Neural progenitor cell (in vitro differentiated cells): ENCODE measurements around the gene HSPA1B. TPM values are rescaled to one million over a fixed set of nuclear protein-coding genes. Genes with fewer than 3 reads are reported as not detected.
"Not testable (repeated sequence)": the region's sequence is repeated elsewhere in the genome, so short reads cannot be mapped to it uniquely, and the experiment has no call there.

Experiments
- DNase-seq: peaks from one replicate; pipeline ENCODE4 v3.0.0-alpha.2; 2016; ENCODE audit warnings: low spot score
- H2AFZ ChIP-seq: fragments of 200-600 bp; sonication (generic); replicated peaks from 2 replicates; pipeline ENCODE4 v1.6.1; 2016; ENCODE audit warnings: antibody characterized with exemption
- H3F3A ChIP-seq: fragments of 200-600 bp; sonication (generic); 2 replicates; pipeline ENCODE4 v1.6.1; 2016; ENCODE audit warnings: antibody characterized with exemption, low read depth
- H3K27ac ChIP-seq: fragments of 200-600 bp; sonication (generic); 2 replicates; pipeline ENCODE4 v1.5.1; 2016; ENCODE audit warnings: mild to moderate bottlenecking
- H3K27me3 ChIP-seq: fragments of 200-600 bp; sonication (generic); 2 replicates; pipeline ENCODE4 v1.6.1; 2016; ENCODE audit warnings: mild to moderate bottlenecking, moderate library complexity
- H3K36me3 ChIP-seq: fragments of 200-600 bp; sonication (generic); 2 replicates; pipeline ENCODE4 v1.5.1; 2016
- H3K4me1 ChIP-seq: fragments of 200-600 bp; sonication (generic); 2 replicates; pipeline ENCODE4 v1.6.1; 2016; ENCODE audit warnings: mixed run types
- H3K4me2 ChIP-seq: fragments of 200-600 bp; sonication (generic); 2 replicates; pipeline ENCODE4 v1.6.1; 2016
- H3K4me3 ChIP-seq: fragments of 200-600 bp; sonication (generic); 2 replicates; pipeline ENCODE4 v1.5.1; 2016
- H3K79me2 ChIP-seq: fragments of 200-600 bp; sonication (generic); 2 replicates; pipeline ENCODE4 v1.6.1; 2016; ENCODE audit warnings: low read depth
- H3K9ac ChIP-seq: fragments of 200-600 bp; sonication (generic); 2 replicates; pipeline ENCODE4 v1.6.1; 2016
- H3K9me3 ChIP-seq: fragments of 200-600 bp; sonication (generic); 2 replicates; pipeline ENCODE4 v1.5.1; 2016; ENCODE audit warnings: low read depth
- H4K20me1 ChIP-seq: fragments of 200-600 bp; sonication (generic); 2 replicates; pipeline ENCODE4 v1.6.1; 2016; ENCODE audit warnings: low read depth
- H3K27ac Mint-ChIP-seq: 3 replicates; pipeline ENCODE4 v1.8.0; 2021; ENCODE audit warnings: mixed read lengths
- H3K27me3 Mint-ChIP-seq: 2 replicates; pipeline ENCODE4 v1.8.0; 2022; ENCODE audit warnings: low read depth, mild to moderate bottlenecking, inconsistent platforms, moderate library complexity, mixed read lengths; ENCODE audit not compliant: insufficient read depth
- H3K36me3 Mint-ChIP-seq: 3 replicates; pipeline ENCODE4 v1.8.0; 2021; ENCODE audit warnings: mixed read lengths
- H3K4me1 Mint-ChIP-seq: 3 replicates; pipeline ENCODE4 v1.8.0; 2021; ENCODE audit warnings: mixed read lengths
- H3K4me3 Mint-ChIP-seq: 3 replicates; pipeline ENCODE4 v1.8.0; 2021; ENCODE audit warnings: mild to moderate bottlenecking, moderate library complexity, mixed read lengths
- H3K9me3 Mint-ChIP-seq: 3 replicates; pipeline ENCODE4 v1.8.0; 2020; ENCODE audit warnings: mixed read lengths
- CTCF ChIP-seq: fragments of 200-600 bp; sonication (generic); IDR thresholded peaks from 2 replicates; pipeline ENCODE4 v1.5.1; 2017; ENCODE audit warnings: antibody characterized with exemption, mild to moderate bottlenecking
- EZH2 ChIP-seq: fragments of 200-600 bp; sonication (generic); IDR thresholded peaks from 2 replicates; pipeline ENCODE4 v1.6.1; 2017; ENCODE audit warnings: antibody characterized with exemption, mild to moderate bottlenecking, moderate library complexity
- EZH2phosphoT487 ChIP-seq: fragments of 200-600 bp; sonication (generic); IDR thresholded peaks from 2 replicates; pipeline ENCODE4 v1.6.1; 2017; ENCODE audit warnings: antibody characterized with exemption
- total RNA-seq: library from RNA; depleted of rRNA; stranded (reverse); fragments of >200 nt; gene quantifications from 2 replicates; pipeline ENCODE4 v1.2.3, GENCODE V29; 2015; ENCODE audit warnings: low replicate concordance

Gene HSPA1B
- total RNA-seq, 1 donor from 2014 or later: 35.3 TPM

DNA sequence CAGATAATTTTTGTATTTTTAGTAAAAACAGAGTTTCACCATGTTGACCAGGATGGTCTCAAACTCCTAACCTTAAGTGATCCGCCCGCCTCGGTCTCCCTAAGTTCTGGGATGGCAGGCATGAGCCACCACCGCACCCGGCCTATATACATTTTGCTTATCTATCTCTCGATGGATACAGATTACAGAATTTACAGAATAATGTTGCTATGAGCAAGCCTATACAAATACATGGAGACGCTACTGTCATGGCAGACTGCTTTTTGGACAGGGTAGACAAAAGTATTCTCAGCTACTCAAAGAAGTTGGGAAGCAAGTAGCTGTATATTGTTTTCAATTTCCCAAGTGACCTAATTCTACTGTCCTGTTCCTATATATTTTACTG, 14.1 kb upstream of the HSPA1B start:
- no peaks in the 10 kb centered on the region for H4K20me1 ChIP-seq
- Mint-ChIP-seq H3K27me3 (peaks cover 8% of the 10 kb centered on the region), H3K9me3 (peaks cover 13% of the 10 kb centered on the region), H3K27ac (no peak overlapping the region), H3K4me1 (peaks cover 13% of the 10 kb centered on the region), H3K36me3 (peaks cover 4% of the 10 kb centered on the region), H3K4me3 (no peak overlapping the region)
- H3K4me3 ChIP-seq: no peak overlapping the region
- H3K9me3 ChIP-seq: no peaks in the 10 kb centered on the region
- no peak overlapping the region for H2AFZ ChIP-seq
- TF ChIP-seq CTCF (no peak), EZH2phosphoT487 (no peak), EZH2 (no peak)
- no peak overlapping the region for H3K27ac ChIP-seq
- H3K36me3 ChIP-seq: no peaks in the 10 kb centered on the region
- H3K4me1 ChIP-seq: peaks cover 13% of the 10 kb centered on the region
- H3K9ac ChIP-seq: no peak overlapping the region
- H3K27me3 ChIP-seq: no peaks in the 10 kb centered on the region
- no peak overlapping the region for H3K4me2 ChIP-seq
- DNase-seq: no peak
- H3F3A ChIP-seq: peaks cover 32% of the 10 kb centered on the region
- H3K79me2 ChIP-seq: peaks cover 11% of the 10 kb centered on the region

DNA sequence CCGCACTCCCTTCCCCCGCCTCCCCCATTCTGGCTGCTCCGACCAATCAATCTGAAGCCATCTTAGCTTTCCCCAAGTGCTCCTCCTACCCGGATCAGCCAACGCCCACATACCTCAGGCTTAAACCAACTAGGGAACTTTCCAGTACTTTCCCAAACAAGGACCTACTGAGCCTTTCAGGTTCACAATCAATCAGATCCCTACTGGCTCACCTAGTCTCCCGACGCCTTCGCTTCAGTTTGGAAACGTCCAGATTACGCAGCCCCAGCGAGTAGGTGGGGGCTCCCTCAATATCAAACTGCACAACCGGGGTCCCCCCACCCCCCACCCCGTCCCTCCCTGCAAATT, 12.9 kb upstream of the HSPA1B start:
- peak; percentile 96 for DNase-seq
- TF ChIP-seq EZH2: no peak
- TF ChIP-seq CTCF: no peak
- no peak for TF ChIP-seq EZH2phosphoT487
- Mint-ChIP-seq H3K27me3 (peaks cover 5% of the 10 kb centered on the region), H3K4me3 (peak overlapping the region; percentile 79), H3K27ac (peak overlapping the region; percentile 60), H3K9me3 (peaks cover 15% of the 10 kb centered on the region), H3K36me3 (peaks cover 4% of the 10 kb centered on the region), H3K4me1 (peaks cover 13% of the 10 kb centered on the region)
- Histone ChIP-seq H4K20me1 (no peaks in the 10 kb centered on the region), H3K9me3 (no peaks in the 10 kb centered on the region), H3F3A (peaks cover 40% of the 10 kb centered on the region), H3K36me3 (no peaks in the 10 kb centered on the region), H3K27ac (peak overlapping the region; percentile 85), H2AFZ (no peak overlapping the region), H3K4me3 (peak overlapping the region; percentile 41), H3K4me2 (peak overlapping the region; percentile 70), H3K9ac (no peak overlapping the region), H3K27me3 (no peaks in the 10 kb centered on the region), H3K79me2 (peaks cover 11% of the 10 kb centered on the region), H3K4me1 (peaks cover 13% of the 10 kb centered on the region)

DNA sequence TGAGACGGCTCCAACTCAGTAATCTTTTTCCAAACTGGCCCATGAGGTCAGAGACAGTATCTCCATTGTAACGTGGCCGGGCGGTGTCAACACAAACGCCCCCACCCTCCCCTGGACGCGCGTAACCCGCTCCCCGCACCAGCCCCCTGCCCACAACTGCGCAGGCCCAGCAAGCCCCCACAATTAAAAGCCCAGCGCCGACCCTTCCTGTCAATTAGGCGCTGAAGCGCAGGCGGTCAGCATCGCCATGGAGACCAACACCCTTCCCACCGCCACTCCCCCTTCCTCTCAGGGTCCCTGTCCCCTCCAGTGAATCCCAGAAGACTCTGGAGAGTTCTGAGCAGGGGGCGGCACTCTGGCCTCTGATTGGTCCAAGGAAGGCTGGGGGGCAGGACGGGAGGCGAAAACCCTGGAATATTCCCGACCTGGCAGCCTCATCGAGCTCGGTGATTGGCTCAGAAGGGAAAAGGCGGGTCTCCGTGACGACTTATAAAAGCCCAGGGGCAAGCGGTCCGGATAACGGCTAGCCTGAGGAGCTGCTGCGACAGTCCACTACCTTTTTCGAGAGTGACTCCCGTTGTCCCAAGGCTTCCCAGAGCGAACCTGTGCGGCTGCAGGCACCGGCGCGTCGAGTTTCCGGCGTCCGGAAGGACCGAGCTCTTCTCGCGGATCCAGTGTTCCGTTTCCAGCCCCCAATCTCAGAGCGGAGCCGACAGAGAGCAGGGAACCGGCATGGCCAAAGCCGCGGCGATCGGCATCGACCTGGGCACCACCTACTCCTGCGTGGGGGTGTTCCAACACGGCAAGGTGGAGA, 12.3 kb upstream of the HSPA1B start, which contains the start of the genes HSPA1A and HSPA1L:
TSS of gene HSPA1A (plus strand) at position 519 of the 814 bp plus-strand sequence. CDS start at position 733, 214 bp downstream.
TSS of gene HSPA1L (minus strand) at position 259 of the 814 bp plus-strand sequence. CDS start 3,311 bp downstream, outside the sequence.
- Histone ChIP-seq H3K27me3 (no peaks in the 10 kb centered on the region), H3K4me1 (peaks cover 13% of the 10 kb centered on the region), H4K20me1 (no peaks in the 10 kb centered on the region), H2AFZ (peak within 1 kb of the TSS; percentile 61), H3K36me3 (no peaks in the 10 kb centered on the region), H3K4me3 (peak within 1 kb of the TSS; percentile 41), H3K9ac (no peak within 1 kb of the TSS), H3K9me3 (no peaks in the 10 kb centered on the region), H3F3A (peaks cover 45% of the 10 kb centered on the region), H3K79me2 (peaks cover 11% of the 10 kb centered on the region), H3K27ac (peak within 1 kb of the TSS; percentile 85), H3K4me2 (peak within 1 kb of the TSS; percentile 70)
- Mint-ChIP-seq H3K4me1 (peaks cover 13% of the 10 kb centered on the region), H3K27me3 (peaks cover 5% of the 10 kb centered on the region), H3K4me3 (peak within 1 kb of the TSS; percentile 79), H3K36me3 (peaks cover 4% of the 10 kb centered on the region), H3K27ac (peak within 1 kb of the TSS; percentile 97), H3K9me3 (peaks cover 15% of the 10 kb centered on the region)
- TF ChIP-seq EZH2: no peak
- TF ChIP-seq EZH2phosphoT487: no peak
- TF ChIP-seq CTCF: no peak
- DNase-seq: peak; percentile 98

DNA sequence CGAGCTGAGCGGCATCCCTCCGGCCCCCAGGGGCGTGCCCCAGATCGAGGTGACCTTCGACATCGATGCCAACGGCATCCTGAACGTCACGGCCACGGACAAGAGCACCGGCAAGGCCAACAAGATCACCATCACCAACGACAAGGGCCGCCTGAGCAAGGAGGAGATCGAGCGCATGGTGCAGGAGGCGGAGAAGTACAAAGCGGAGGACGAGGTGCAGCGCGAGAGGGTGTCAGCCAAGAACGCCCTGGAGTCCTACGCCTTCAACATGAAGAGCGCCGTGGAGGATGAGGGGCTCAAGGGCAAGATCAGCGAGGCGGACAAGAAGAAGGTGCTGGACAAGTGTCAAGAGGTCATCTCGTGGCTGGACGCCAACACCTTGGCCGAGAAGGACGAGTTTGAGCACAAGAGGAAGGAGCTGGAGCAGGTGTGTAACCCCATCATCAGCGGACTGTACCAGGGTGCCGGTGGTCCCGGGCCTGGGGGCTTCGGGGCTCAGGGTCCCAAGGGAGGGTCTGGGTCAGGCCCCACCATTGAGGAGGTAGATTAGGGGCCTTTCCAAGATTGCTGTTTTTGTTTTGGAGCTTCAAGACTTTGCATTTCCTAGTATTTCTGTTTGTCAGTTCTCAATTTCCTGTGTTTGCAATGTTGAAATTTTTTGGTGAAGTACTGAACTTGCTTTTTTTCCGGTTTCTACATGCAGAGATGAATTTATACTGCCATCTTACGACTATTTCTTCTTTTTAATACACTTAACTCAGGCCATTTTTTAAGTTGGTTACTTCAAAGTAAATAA, 10.2 kb upstream of the HSPA1B start:
- not testable (repeated sequence) for H4K20me1 ChIP-seq, H3K36me3 Mint-ChIP-seq, H3K9me3 ChIP-seq, DNase-seq, H3K27me3 ChIP-seq, H3K36me3 ChIP-seq, H3K27me3 Mint-ChIP-seq, H3K27ac ChIP-seq, H3K9ac ChIP-seq, H3K27ac Mint-ChIP-seq, H2AFZ ChIP-seq
- Histone ChIP-seq H3K4me2 (peak overlapping the region; percentile 57), H3F3A (peaks cover 63% of the 10 kb centered on the region), H3K79me2 (peaks cover 11% of the 10 kb centered on the region), H3K4me1 (peaks cover 13% of the 10 kb centered on the region), H3K4me3 (peak overlapping the region; percentile 34)
- Mint-ChIP-seq H3K9me3 (peaks cover 15% of the 10 kb centered on the region), H3K4me3 (peak overlapping the region; percentile 48), H3K4me1 (peaks cover 22% of the 10 kb centered on the region)

DNA sequence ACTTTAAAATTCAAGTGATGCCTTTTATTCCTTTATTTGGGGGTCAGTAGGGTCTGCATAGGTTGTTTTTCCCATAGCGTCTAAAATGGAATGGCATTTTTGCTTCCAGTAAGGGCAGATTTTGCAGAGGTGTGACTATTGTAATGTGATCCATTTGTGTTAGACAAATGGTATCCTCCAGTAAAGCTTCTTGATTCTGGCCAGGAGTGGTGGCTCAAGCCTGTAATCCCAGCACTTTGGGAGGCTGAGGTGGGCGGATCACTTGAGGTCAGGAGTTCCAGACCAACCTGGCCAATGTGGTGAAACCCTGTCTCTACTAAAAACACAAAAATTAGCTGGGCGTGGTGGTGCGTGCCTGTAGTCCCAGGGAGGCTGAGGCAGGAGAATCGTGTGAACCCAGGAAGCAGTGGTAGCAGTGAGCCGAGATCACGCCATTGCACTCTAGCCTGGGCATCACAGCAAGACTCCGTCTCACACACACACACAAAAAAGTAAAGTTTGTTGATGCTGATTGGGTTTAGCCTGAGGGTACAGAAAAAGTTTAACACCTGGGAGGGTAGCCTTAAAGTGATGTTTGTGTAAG, 9.5 kb upstream of the HSPA1B start:
- H3K27ac Mint-ChIP-seq, DNase-seq, H3K9ac ChIP-seq, H3K9me3 ChIP-seq, H4K20me1 ChIP-seq, H3K27me3 Mint-ChIP-seq, H3K27me3 ChIP-seq, H2AFZ ChIP-seq, H3K27ac ChIP-seq, H3K36me3 ChIP-seq, H3K36me3 Mint-ChIP-seq: not testable (repeated sequence)
- Mint-ChIP-seq H3K9me3 (peaks cover 15% of the 10 kb centered on the region), H3K4me3 (peak overlapping the region; percentile 48), H3K4me1 (peaks cover 28% of the 10 kb centered on the region)
- Histone ChIP-seq H3K4me2 (peak overlapping the region; percentile 57), H3F3A (peaks cover 59% of the 10 kb centered on the region), H3K4me1 (peaks cover 13% of the 10 kb centered on the region), H3K4me3 (peak overlapping the region; percentile 34), H3K79me2 (peaks cover 11% of the 10 kb centered on the region)
